NCI-H146 treated with DMSO at 0.1 percent for 48 hours (cell line): Measurements from ENCODE around the gene TMEM151A.

Experiments
- DNase-seq: peaks from one replicate; lab custom pipeline; 2025; ENCODE audit not compliant: unreplicated experiment; lab: John Stamatoyannopoulos, UW

The TMEM151A gene

DNA sequence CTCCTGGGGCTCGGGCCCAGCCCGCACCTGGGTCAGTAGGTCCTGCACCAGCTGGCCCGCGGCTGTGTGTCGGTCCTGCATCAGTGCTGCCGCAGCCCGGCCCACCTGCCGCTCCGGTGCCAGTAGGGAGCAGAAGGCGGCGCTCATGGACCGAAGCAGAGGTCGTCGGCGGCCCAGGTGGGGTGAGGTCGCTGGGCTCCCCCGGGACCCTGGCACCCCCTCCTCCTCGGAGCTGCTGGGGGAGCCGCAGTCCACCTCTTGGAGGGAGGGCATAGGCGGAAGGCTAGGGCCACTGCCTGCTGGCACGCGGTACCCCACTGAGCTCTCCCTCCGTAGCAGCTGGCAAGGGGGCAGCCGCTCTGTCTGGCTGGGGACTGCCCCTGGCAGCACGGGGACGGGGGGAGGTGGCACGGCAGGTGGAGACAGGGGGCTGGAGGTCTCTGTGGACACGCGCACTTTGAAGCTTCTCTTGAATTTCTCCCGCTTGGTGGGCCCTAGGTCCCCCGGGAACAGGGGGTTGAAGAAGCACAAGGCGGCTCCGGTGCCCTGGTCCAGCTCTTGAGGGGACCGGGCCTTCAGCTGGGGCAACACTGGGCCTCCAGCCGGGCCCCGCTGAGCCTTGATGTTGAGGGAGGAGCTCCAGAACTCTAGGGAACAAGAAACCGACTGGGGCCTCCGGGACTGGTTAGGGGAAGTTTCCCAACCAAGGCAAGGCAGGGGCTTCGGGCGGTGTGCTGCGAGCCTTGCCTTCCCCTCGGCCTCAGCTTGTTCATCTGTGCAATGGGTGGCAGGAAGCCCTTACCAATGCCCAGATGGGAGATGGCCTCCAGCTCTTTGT is 43.1 kb downstream of the TMEM151A start:
- DNase-seq, result no peak

DNA sequence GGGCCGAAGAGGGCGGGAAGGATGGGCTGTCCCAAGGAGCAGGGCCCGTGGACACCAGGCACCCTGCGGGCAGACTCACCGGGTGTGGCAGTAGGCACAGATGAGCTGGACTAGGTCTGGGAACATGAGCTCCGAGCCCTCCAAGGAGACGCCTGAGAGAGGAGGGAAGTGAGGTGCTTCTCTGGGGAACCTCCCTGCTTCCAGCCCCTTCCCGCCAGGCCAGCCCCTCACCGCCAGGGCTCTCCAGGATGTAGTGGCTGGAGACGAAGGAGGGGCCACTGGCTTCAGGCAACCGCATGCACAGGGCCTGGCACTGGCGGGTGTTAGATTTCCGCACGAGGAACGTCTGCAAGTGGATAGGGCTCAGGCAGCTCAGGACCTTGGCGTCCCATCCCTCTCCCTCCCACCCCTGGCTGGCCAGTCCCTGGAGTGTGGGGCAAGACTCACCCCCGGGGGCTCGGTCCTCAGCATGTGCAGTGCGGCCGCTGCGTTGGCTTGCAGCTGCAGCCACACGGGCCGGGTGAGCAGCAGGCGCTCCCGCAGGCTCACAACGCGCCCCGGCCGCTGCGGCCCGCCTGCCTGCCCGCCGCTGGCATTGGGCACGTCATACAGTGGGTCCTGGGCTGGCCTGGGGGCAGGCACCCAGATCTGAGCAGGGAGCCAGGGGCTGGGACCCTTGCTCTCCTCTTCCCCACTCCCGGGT is 44.0 kb downstream of the TMEM151A start:
- no peak for DNase-seq

GRCh38 chr11:66336234-66337102 is 44.8 kb downstream of the TMEM151A start, which contains the start of gene RIN1:
Gene RIN1, minus strand, starts transcription at chr11:66336434. Its CDS starts 32 bp downstream, at chr11:66336402.
- DNase-seq, result peak; percentile 5

- no peak for DNase-seq
These were observed 45.6 kb downstream of the TMEM151A start for GRCh38 chr11:66337103-66337899.

DNA sequence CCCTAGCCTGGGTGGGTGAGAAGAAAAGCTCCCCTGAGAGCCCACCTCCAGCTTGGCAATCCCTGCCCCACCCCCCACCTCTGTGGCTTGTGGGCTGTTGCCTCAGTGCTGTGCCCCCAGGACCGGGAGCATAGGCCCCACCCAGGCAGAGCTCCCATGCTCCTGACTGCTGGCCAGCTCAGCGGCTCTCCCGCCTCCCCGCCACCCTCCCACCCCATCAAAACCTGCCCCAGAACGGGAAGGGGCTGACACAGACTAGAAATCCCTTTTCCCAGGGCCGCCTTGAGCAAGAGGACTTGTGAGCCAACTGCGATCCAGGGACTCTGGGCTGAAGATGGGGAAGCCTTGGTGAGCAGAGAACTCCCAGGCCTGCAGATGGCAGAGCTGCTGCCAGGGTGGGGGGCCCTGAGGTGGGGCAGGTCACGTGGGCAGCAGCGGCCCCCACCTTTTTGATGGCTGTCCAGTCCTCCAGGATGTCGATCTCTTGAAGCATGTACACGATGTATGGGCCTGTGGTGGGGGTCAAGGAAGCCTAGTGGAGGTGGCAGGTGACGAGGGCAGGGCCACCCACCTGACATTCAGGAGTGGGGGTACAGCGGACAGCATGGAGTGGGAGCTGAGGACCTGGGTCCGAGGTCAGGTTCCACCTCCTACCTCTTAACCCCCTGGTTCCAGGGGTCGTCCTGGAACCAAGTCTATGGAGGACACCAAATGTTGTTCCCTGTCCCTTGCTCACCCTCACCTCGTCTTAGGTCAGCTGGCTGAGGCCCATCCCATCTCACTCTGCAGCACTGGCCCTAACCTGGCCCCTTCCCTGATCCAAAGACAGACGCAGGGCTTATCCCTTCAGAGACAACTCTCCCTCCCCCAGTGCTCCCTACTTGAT is 46.8 kb downstream of the TMEM151A start:
- DNase-seq, result no peak

GRCh38 chr11:66339162-66339675 is 47.5 kb downstream of the TMEM151A start:
- DNase-seq, result no peak

DNA sequence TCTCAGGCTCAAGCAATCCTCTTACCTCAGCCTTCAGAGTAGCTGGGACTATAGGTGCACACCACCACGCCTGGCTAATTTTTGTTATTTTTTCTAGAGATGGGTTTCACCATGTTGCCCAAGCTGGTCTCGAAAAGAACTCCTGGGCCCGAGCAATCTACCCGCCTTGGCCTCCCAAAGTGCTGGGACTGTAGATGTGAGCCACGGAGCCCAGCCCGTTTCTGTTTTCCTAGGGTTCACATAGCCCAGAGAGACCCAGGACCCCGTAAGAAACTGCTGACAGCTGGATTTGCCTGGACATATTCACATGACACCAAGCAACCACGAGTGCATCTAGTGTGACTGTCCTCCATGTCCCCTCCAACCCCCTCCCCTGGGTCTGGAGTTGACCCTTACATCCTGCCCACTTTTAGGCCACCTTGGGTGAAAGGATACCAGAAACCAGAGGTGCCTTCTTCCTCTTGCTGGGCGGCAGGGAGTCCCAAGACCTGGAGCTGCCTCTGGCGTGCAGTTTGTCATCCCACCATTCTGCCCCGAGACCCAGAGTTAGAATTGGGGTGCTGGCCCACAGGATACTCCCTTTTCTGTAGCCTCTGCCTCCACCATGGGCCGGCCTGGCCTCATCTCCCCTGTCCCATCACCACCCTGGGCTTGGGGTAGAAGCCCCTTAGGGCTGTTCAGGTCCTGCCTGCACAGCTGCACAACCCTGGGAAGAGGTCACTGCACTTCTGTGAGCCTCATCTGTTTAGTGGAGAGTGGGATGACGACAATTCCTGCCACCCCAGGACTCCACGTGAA is 48.2 kb downstream of the TMEM151A start:
- no peak for DNase-seq

DNA sequence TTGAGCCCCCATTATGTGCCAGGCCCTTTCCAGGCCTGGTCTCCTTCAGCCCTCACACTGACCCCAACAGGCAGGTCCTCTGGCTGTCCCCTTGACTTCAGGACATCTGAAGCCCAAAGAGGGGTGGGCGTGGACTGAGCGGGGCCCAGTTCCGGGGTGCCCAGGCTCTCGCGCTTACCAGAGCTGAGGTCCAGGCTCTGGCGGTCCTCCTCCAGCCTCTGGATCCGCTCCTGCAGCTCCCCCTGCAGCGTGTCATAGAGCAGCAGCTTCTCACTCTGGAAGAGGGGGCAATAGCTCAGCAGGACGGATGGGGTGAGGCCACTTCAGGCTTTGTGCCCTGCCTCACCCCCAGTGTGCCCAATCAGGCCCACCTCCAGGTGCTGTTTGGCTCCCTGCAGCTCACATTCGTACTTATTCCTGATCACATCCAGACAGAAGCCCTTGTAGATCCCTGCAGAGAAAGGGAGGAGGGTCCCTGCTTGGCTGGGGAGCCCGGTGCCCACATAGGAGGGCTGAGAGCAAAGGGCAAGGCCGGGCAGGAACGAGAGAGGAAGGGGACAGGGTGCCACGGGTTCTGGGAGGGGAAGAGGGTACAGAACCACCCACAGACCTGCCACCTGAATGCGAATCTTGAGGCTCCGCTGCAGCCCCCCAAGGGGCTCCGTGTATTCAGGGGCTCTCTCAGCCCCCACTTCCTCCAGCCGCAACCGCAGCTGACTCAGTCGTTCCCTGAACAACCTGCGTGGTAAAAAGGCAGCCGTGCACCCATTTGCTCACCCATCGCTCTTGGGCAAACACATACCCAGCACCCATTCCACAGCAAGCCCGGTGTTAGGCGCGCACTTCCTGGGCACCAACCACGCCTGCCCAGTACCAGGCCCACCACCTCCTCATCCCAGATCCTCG is 49.2 kb downstream of the TMEM151A start:
- no peak for DNase-seq

DNA sequence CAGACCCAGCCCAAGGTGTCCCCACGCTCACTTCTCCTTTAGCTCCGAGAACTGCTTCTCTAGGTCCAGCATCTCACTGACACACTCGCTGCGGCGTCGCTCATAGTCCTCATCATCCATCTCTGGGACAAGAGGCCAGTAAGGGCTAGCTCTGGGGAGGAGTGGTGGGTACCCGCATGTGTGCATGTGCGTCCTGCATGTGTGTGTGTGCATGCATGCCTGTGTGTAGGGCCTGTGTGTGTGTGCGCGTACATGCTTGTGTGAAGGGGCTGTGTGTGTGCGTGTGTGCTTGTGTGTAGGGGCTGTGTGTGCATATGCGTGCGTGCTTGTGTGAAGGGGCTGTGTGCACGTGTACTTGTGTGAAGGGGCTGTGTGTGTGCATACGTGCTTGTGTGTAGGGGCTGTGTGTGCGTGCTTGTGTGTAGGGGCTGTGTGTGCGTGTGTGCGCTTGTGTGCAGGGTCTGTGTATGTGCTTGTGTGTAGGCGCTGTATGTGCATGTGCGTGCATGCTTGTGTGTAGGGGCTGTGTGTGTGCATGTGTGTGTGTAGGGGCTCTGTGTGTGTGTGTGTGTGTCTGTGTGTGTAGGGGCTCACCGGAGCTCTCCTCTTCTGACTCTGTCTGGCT is 49.9 kb downstream of the TMEM151A start:
- no peak for DNase-seq

- DNase-seq, result no peak
These were observed 51.5 kb downstream of the TMEM151A start for GRCh38 chr11:66343176-66343575.

DNA sequence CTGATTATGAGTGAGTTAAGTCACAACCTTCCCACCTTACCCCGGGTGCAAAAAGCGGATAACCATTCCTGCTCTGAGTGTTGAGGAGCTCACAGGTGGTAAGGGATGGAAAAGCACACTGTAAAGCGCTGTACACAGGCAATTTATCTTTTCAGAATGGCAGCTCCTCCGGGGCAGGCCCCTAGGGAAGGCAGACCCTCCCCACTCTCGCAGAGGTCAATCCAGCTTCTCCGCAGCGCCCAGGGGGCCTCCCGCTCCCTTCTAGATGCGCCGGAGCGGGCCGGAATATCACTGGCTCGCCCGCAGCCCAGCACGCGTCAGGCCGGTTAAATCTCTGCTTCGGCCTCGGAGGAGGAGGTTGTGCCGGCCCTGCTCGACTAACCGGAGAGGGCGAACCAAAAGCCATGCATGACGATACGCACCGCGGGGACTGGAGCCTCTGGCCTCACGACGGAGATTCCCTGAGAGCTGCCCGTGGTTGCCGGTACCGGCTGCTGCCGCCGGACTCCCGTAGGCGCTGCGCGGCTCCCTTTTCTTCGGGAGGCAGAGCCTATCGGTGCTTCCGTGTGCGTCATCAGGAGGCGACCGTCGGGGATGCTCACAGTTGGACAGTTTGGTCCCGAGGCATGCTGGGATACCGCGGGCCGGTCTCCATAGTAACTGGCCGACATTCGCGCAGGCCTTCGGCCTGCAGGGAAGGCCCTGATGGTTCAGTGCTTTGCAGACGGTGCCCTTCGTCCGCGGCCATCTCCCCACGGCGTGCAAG is 53.0 kb downstream of the TMEM151A start, which contains the start of gene BRMS1:
BRMS1 (minus strand) TSS at position 555 of the 766 bp plus-strand sequence. CDS start 2,870 bp downstream, outside the sequence.
- peak; percentile 79 for DNase-seq

- DNase-seq, result no peak
These were observed 53.6 kb downstream of the TMEM151A start for GRCh38 chr11:66345316-66345649.
